Measurements from ENCODE around the gene NPPA. TPM values are rescaled to one million over a fixed set of nuclear protein-coding genes. Genes with fewer than 3 reads are reported as not detected.

Gene NPPA
- total RNA-seq, 6 donors from 2014 or later: 3.1 TPM; not detected in 5

DNA sequence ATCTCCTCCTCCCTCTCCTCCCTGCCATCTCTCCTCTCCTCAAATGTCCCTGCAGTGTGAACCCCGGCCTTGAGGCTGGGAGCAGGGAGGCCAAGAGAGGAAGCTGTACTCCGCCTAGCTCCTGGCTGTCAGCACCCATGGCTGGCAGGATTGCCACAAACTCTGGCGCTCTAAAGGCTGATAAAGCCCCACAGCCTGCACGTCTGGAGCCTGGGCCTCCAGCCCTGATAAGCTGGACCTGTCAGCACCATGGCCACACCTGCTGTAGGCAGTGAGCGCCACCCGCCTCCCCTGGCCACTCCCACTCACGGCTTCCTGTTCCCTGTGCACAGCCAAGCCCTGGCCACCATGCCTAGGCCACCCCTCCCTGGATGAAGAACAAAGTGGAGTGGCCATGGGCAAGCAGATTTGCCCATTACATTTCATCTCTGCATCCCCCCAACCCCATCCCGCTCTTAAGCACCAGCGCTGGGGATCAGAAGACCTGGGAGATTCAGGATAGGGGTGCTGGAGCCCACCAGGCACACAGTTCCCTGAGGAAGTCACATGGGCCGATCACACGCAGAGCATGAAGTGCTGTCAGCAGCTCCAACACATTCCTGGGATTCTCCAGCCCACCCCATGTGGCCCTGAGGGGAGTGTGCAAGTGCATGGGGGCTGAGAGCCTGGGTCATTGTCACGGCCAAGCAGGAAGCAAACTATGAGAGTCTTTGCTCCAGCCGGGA is 35.4 kb upstream of the NPPA start:
- DNase-seq (peak; percentile 68 to 77), ATAC-seq (ENCODE audit: low FRiP score in 2 of 2) (peak; percentile 18 to 57)
- no peaks in the 10 kb centered on the region for H3K36me3 ChIP-seq
- no peaks in the 10 kb centered on the region for H3K27me3 ChIP-seq
- no peaks in the 10 kb centered on the region for H3K9me3 ChIP-seq
- 43 to 46% methylated on average over 13 of the region's 13 CpGs for WGBS, 2 donors
- no peak overlapping the region for H3K4me3 ChIP-seq
- TF ChIP-seq, protein P1, sequence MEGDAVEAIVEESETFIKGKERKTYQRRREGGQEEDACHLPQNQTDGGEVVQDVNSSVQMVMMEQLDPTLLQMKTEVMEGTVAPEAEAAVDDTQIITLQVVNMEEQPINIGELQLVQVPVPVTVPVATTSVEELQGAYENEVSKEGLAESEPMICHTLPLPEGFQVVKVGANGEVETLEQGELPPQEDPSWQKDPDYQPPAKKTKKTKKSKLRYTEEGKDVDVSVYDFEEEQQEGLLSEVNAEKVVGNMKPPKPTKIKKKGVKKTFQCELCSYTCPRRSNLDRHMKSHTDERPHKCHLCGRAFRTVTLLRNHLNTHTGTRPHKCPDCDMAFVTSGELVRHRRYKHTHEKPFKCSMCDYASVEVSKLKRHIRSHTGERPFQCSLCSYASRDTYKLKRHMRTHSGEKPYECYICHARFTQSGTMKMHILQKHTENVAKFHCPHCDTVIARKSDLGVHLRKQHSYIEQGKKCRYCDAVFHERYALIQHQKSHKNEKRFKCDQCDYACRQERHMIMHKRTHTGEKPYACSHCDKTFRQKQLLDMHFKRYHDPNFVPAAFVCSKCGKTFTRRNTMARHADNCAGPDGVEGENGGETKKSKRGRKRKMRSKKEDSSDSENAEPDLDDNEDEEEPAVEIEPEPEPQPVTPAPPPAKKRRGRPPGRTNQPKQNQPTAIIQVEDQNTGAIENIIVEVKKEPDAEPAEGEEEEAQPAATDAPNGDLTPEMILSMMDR (IDR thresholded peaks at IDR 0.05): no peak
- TF ChIP-seq EP300 (IDR thresholded peaks at IDR 0.05) (no peak), POLR2AphosphoS5 (IDR thresholded peaks at IDR 0.05) (no peak), POLR2A (IDR thresholded peaks at IDR 0.05) (no peak)
- no peak overlapping the region for H3K27ac ChIP-seq
- peaks cover 12 to 21% (median 13%) of the 10 kb centered on the region in 4 donors for H3K4me1 ChIP-seq

DNA sequence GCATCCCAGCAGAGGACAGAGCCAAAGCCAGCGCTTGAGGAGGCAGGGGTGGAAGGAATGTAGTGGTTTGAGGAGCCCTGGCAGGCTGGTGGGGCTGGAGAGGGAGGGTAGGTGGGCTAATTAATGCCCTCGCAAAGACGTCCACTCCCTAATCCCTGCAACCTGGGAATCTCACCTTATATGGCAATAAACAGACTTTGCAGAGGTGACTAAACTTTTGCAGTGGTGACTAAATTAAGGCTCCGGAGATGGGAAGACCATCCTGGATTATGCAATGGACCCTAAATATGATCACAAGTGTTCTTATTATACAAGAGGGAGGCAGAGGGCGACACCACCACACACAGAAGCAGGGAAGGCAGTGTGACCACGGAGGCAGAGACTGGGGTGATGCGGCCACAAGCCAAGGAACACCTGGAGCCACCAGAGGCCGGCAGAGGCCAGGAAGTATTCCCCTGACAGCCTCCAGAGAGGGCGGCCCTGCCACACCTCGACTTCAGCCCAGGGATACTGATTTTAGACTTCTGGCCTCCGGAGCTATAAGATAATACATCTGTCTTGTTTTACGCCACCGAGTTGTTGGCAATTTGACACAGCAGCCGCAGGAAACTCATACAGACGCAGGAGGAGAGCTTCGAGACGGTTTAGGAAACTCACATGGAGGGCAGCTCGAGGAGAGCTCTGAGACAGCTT is 34.3 kb upstream of the NPPA start:
- Histone ChIP-seq H3K27me3 (no peaks in the 10 kb centered on the region), H3K27ac (peak overlapping the region in 2 of 4 donors; percentile 7 to 42), H3K4me3 (no peak overlapping the region), H3K36me3 (no peaks in the 10 kb centered on the region), H3K4me1 (peaks cover 12 to 21% (median 13%) of the 10 kb centered on the region in 4 donors), H3K9me3 (no peaks in the 10 kb centered on the region)
- ATAC-seq (ENCODE audit: low FRiP score in 2 of 2) (no peak), DNase-seq (no peak)
- no peak for TF ChIP-seq POLR2A (IDR thresholded peaks at IDR 0.05)
- no peak for TF ChIP-seq POLR2AphosphoS5 (IDR thresholded peaks at IDR 0.05)
- TF ChIP-seq, protein P1 (IDR thresholded peaks at IDR 0.05): no peak
- TF ChIP-seq EP300 (IDR thresholded peaks at IDR 0.05): no peak
- WGBS, 2 donors: 83 to 85% methylated on average over 18 of the region's 18 CpGs

DNA sequence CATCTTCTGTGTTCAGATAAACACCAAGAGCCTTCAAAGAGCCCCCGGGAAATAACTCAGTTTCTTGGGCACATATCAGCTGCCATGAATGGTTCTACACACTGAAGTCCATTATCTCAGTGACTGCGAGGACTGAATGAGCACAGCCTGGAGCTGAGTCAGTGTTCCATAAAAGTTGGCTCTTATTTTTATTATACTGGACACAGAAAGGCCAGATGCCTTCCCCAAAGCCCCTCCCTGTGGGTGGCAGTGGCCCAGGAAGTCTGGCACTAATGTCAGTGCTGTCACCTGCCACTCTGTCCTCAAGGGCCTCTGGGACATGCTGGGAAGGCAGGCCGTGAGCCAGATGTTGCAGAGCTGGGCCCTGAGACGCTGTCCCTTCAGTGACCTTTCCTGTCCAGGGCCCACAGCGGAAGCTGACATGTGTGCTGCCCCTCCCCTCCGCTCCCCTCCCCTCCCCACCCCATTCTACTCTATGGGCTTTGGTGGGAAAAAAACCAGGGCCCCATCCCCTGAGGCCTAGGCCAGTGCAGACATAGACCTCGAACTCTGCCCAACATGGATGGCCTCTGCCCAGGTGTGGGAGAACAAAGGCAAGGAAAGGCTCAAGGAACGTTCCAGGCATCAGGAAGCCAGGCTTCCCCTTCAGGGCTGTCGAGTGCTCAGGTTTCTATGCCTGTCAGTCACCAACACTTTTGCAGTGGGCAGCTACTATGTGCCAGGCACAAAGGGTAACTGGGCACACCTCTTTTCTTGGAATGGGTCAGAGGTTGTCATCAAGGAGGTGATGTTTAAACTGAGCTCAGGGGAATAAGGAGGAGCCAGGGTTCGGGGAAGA is 33.5 kb upstream of the NPPA start:
- WGBS, 2 donors: 53 to 61% methylated on average over 6 to 10 of the region's 10 CpGs

DNA sequence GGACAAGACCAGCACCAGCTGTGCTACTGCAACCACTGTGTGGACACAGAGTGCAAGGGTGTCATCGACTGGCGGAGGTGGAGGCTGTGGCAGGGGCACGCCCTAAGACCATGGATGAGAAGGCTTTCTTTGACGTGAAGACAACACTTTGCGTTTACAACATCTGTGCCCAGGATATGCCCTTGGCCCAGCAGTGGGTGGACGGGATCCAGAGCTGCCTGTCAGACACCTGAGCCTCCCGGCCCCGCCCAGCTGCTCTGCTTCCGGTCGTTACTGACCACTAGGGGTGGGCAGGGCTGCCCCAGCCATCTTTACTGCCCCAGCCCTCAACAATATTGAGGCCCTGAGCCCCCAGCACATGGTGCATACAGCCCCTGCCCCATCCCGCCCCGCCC is 32.6 kb upstream of the NPPA start:
- 69 to 100% methylated on average over 2 to 11 of the region's 12 CpGs for WGBS, 2 donors
- H3K4me1 ChIP-seq: peaks cover 12 to 26% (median 16%) of the 10 kb centered on the region in 4 donors

More for the DNA sequence above, 33.5 kb upstream of the NPPA start:
- TF ChIP-seq POLR2AphosphoS5 (IDR thresholded peaks at IDR 0.05): peak in 1 of 2 donors; percentile 61
- TF ChIP-seq POLR2A (IDR thresholded peaks at IDR 0.05): no peak
- TF ChIP-seq EP300 (IDR thresholded peaks at IDR 0.05): peak in 1 of 4 donors; percentile 70
- peak in 1 of 2 donors; percentile 27 for DNase-seq
- Histone ChIP-seq H3K4me1 (peaks cover 12 to 23% (median 15%) of the 10 kb centered on the region in 4 donors), H3K36me3 (no peaks in the 10 kb centered on the region), H3K27ac (peak overlapping the region in 3 of 4 donors; percentile 7 to 42 (median 36)), H3K27me3 (no peaks in the 10 kb centered on the region), H3K4me3 (no peak overlapping the region), H3K9me3 (no peaks in the 10 kb centered on the region)
- ATAC-seq (ENCODE audit: low FRiP score in 2 of 2): no peak

More for the DNA sequence above, 32.6 kb upstream of the NPPA start:
- Histone ChIP-seq H3K27ac (peak overlapping the region in 1 of 4 donors; percentile 36), H3K36me3 (no peaks in the 10 kb centered on the region), H3K27me3 (no peaks in the 10 kb centered on the region), H3K4me3 (no peak overlapping the region), H3K9me3 (no peaks in the 10 kb centered on the region)
- peak in 1 of 2 donors; percentile 60 for DNase-seq
- TF ChIP-seq EP300 (IDR thresholded peaks at IDR 0.05): no peak
- no peak for TF ChIP-seq POLR2A (IDR thresholded peaks at IDR 0.05)
- no peak for TF ChIP-seq POLR2AphosphoS5 (IDR thresholded peaks at IDR 0.05)
- TF ChIP-seq, protein P1 (IDR thresholded peaks at IDR 0.05): no peak
- ATAC-seq (ENCODE audit: low FRiP score in 2 of 2): no peak
